Globus pallidus (tissue), 1 donor: ENCODE results near the gene C1R.
A peak's percentile ranks its signal among the peaks of the same experiment; 100 is the strongest.
"Not testable (repeated sequence)": the region's sequence is repeated elsewhere in the genome, so short reads cannot be mapped to it uniquely, and the experiment has no call there.

Experiments used
- DNase-seq: peaks from one replicate; pipeline ENCODE4 v3.0.0-alpha.2; 2015; ENCODE audit warnings: low spot score

The C1R gene

DNA sequence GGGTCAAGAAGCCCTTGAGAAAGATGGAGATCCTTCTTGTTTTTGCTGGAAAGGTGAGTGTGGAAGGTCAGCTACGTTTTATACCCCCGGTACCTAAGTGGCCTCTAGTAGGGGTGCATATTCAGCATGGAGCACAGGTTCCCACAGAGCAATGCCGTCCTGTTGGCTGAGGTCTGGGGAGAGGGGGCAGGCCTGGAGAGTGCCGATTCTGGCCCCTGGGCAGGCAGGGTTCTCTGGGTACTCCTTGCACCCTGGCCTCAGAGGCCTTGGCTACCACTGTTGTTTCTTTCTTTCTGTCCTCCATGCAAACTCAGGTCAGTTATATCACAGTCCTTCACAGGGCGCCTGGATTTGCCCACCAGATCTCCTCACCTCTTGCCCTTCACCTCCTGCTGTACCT lies 27.9 kb upstream of the C1R start:
- no peak for DNase-seq

DNA sequence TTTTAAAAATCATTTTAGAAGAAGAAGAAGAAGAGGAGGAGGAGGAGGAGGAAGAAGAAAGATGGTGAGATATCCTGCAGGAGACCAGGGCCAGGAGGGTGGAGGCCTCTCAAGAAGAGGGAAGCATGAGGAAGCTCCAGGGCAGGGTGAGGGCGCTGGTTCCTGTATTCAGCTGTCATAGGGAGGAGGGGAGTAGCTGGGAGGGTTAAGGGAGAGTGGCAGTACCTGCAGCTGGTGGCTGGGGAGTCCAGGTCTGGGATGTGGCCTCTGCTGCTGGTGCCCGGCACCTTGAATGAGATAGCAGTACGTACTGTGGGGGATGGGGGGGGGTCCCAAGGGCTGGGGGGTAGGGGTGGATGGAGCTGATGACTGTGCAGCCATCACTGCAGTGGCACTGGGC lies 26.6 kb upstream of the C1R start:
- no peak for DNase-seq

DNA sequence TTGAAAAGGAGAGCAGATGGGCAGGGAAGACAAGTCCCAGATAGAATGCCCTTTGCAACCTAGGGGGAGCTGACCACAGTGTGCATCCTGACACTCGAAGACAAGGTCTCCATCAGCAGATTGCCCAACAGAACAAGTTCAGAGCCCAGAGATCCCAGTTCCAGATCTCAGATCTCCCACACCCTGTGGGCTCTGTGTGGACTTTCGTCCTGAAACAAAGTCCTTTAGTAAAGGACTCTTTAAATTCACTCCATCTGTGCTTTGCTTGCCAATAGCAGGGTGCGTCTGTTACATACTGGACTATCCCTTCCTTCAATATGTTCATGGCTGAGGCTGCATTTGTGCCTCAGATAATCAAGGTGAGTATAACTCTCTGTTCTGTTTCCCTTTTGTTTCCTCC lies 25.4 kb upstream of the C1R start:
- no peak for DNase-seq

GRCh38 chr12:7116916-7117315 lies 24.7 kb upstream of the C1R start:
- DNase-seq = no peak

GRCh38 chr12:7116196-7116595 lies 24.0 kb upstream of the C1R start:
- DNase-seq = no peak

- DNase-seq = no peak
Observed at GRCh38 chr12:7114851-7115250, 22.6 kb upstream of the C1R start.

DNA sequence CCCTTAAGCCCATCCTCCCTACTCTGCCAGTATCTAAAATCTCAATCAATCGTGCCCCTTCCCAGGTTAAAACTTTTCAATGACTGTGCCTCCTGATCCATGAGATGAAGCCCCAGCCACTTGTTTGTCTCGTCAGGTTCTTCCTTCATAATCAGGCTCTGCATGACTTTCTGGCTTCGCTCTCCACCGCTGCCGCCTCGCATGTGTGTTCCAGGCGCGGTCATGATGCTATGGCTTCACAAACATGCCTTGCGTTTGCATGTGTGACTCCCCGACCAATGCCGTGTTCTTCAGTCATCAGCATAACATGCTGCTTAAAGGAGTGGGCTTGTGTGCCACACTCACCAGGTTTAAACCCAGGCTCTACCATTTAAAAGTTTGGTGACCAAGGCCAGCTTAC lies 21.8 kb upstream of the C1R start:
- DNase-seq = no peak

DNA sequence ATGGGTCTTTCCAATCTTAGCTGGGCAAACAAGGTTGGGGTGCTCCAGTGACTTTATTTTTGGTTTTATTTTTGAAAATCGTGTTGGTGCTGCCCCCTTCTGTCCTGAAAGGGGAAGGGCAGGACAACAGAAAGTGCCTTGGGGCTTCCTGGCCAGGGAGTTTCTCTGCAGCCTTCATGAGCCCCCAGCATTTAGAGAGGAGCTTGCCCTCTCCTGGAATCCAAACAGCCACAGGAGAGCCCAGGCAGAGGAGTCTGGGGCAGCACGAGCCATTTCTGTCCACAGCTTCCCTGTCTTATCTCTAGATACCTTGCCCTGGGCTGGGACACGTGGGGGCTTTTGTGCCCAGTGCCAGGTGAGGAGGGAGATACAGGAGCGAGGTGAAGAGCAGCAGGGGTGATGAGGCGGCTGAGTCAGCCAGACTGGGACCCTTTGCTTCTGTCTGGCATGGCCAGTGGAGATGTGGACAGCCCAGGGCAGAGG lies 21.2 kb upstream of the C1R start:
- DNase-seq = no peak

DNA sequence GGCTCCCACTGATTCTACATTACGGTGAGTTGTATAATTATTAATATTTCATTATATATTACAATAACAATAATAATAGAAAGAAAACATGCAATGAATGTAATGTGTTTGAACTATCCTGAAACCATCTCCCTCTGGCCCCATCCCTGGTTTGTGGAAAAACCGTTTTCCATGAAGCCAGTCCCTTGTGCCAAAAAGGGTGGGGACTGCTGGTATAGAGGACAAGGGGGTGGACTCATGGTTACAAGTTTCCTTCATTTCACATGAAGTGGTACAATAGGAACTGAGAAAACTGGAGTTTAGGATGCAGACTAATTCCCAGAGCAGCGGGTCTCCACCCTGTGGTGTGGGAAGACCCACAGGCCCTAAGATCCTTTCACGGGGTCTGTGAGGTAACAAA lies 19.8 kb upstream of the C1R start:
- DNase-seq = no peak

GRCh38 chr12:7110661-7111060 lies 18.4 kb upstream of the C1R start:
- no peak for DNase-seq

- no peak for DNase-seq
Observed at GRCh38 chr12:7109572-7109920, 17.3 kb upstream of the C1R start.

DNA sequence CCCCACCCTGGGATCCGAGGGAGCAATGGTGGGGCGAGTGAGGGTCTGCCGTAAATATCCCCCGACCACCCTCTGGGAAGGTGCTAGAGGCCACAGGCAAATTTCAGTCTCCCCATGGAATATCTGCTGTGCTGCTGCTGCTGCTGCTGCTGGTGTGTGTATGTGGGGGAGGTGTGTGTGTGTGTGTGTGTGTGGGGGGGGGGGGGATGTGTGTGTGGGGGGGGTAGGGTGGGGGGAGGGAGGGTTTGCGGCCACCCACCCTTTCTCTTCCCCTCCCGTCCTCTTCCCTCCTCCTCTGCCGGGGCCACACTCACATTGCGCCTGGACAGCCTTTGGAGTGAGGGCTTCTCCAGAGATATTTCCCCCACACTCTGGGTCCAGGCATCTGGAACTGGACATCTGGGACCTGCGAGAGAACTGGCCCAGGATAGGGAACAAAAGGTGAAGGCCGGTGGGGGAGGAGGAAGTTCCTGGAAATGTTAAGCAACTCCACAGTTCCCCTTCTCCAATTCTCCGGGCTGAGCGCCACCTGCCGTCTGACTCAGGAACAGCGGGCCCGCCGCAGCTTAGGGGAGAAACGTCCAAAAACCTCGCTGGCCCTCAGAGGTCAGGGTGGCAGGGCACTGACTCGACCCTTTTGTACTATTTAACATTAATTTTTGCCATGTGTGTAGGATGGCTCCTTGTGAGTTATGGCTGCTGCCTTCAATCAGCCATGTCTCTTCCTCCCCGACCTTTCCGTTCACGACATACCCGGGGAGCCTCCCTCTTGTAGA lies 16.7 kb upstream of the C1R start, which contains the start of gene C1RL:
Gene C1RL, minus strand, starts transcription at position 419 of the 776 bp plus-strand sequence. Its CDS starts 34 bp downstream, at position 385.
- DNase-seq = peak; percentile 46

GRCh38 chr12:7108003-7108795 lies 16.0 kb upstream of the C1R start:
- no peak for DNase-seq

- no peak for DNase-seq
Observed at GRCh38 chr12:7107636-7108002, 15.4 kb upstream of the C1R start.

DNA sequence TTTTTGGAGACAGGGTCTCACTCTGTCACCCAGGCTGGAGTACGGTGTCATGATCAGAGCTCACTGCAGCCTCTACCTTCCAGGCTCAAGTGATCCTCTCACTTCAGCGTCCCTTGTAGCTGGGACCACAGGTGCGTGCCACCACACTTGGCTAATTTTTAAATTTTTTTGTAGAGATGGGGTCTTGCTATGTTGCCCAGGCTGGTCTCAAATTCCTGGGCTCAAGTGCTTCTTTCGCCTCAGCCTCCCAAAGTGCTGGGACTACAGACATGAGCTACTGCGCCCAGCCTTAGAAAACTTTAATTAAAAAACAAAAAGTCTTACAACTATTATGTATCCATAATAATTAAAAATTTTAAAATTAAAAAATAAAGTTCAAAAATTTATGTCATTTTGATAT lies 14.9 kb upstream of the C1R start:
- DNase-seq = not testable (repeated sequence)

- DNase-seq = no peak
Observed at GRCh38 chr12:7106082-7106481, 13.8 kb upstream of the C1R start.

GRCh38 chr12:7103837-7104584 lies 11.8 kb upstream of the C1R start:
- DNase-seq = no peak

DNA sequence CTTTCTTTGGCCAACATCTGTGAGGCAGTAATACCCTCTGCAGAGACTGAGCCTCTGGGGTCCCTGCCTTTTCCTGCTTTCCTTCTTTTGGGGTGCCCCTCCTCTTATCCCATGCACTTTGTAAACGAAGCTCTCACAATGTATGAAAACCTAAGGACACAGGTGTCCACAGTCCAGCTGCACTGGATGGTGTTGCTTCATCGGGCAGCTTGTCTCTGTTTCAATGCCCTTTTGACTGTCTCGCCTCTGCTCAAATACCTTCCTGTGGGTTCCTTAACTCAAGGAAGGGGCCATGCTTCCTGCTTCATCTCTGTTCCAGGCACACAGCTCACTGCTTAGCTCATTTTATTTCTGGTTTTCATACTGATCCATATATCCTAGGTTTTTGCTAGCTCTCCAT lies 10.3 kb upstream of the C1R start:
- DNase-seq = no peak

GRCh38 chr12:7101694-7102131 lies 9.5 kb upstream of the C1R start:
- DNase-seq = no peak

- DNase-seq = no peak
Observed at GRCh38 chr12:7101047-7101693, 8.9 kb upstream of the C1R start.

DNA sequence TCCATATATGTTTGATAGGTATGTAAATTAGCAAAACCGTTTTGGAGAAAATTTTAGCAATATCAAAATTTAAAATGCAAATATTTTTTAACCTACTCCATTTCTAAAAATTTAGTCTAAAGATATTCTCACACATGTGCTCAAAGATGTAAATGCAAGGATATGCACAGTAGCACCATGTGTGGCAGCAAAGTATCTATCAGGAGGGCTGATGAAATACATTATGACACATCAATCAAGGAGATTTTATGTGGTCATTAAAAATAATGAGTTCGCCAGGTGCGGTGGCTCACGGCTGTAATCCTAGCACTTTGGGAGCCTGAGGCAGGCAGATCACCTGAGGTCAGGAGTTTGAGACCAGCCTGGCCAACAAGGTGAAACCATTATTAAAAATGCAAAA lies 8.0 kb upstream of the C1R start:
- DNase-seq = no peak
